HG03066 (cell line): ENCODE measurements around the gene PTGES.
"Not testable (repeated sequence)": the region's sequence is repeated elsewhere in the genome, so short reads cannot be mapped to it uniquely, and the experiment has no call there.

Experiments used
- ATAC-seq: cut with Tn5 transposase; IDR thresholded peaks from one replicate; pipeline ENCODE4 v1.9.1; 2021; ENCODE audit warnings: low read depth; ENCODE audit not compliant: unreplicated experiment

PTGES gene, protein sequence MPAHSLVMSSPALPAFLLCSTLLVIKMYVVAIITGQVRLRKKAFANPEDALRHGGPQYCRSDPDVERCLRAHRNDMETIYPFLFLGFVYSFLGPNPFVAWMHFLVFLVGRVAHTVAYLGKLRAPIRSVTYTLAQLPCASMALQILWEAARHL

DNA sequence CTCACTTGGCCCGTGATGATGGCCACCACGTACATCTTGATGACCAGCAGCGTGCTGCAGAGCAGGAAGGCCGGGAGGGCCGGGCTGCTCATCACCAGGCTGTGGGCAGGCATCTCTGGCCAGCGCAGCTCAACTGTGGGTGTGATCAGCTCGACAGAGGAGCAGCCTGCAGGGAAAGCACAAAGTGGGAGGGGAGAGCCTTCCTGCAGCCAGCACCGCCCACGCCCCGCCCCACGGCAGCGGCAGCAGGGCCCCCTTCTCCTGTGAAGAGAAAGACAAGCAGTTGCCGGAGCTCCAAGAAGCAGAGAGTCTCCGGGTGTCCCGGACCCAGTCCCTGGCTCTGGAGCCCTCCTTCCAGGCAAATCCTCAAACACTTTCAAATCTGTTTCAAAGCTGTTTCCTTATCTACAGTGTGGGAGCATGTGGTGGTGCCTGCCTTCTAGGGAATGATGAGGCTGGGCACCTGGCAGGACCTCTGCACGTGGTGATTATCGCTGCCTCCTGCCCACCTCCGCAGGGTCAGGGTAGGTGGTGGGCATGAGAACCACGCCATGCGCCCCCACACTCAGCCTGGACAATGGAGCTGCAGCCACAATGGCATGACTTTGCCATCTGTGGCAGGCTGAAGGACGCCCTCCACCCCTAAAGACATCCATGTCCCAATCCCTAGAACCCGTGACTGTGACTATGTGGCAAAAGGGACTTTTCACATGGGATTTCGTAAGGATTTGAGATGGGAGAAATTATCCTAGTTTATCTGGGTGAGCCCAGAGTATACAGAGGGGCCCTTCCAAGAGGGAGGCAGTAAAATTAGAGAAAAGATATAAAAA, at the start of gene PTGES:
PTGES (minus strand) TSS at position 143 of the 830 bp plus-strand sequence; CDS start at position 113, 30 bp downstream.
- no peak for ATAC-seq

DNA sequence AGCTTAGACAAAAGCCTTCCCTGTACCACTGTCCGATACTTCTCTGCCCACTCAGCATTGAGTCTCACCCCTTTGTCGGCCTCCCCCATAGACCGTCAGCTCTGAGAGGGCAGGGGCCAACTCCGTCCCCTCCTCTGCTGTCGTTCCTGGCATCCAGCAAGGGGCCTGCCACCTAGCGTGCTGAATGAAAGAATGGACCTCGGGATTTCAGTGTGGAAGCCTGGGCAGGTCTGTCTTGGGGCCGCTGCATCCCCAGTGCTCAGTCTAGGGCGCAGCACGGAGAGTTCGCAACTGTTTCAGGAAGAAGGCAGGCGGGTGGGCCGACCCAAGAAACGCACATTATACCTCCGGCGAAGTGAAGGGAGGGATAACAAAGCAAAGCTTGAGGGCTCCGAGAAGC, 48.7 kb upstream of the PTGES start:
- ATAC-seq: no peak

DNA sequence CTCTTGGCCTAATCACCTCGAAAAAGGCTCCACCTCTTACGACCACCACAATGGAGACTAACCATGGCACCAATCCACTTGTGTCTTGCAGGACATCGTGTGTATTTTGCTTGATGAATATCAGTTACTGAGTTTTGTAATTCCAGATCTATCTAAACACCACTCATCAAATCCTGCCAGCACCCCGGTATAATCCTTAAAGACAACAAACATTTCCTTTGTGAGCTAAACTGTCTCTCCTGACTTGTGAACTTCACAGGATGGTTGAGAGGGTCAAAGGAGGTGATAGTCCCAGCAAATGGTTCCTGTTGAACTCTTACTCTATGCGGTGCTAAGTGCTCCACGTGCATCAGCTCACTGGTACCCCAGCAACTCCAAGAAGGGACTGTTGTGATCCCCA, 46.1 kb upstream of the PTGES start:
- no peak for ATAC-seq

DNA sequence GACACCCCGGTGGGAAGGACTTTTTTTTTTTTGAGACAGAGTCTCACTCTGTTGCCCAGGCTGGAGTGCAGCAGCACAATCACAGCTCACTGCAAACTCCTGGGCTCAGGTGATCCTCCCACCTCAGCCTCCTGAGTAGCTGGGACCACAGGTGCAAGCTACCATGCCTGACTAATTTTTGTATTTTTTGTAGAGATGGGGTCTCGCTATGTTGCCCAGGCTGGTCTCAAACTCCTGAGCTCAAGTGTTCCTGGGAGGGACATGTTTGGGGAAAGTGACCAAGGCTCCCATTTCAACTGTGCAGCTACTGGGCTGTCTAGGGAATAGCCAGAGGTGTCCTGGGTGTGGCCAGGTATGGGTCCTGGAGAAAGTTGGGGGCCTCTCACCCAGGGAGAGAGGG, 43.2 kb upstream of the PTGES start:
- not testable (repeated sequence) for ATAC-seq

DNA sequence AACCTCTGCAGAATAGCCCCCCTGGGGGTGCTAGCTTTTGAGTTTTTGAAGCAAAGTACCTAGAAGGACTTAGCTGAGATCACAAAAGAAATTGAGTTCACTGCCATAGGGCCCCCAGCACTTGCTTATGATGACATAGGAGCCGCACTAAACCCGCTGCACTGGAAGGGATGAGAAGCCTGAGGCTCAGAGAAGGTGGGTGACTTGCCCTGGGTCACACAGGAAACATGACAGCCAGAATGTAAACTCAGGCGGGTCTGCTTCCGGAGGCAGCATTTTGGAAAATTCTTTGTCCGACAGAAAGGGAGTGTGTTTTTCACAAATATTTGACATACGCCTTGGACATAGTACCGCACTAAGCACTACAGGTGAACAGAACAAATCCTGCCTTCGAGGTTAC, 41.7 kb upstream of the PTGES start:
- ATAC-seq: no peak

DNA sequence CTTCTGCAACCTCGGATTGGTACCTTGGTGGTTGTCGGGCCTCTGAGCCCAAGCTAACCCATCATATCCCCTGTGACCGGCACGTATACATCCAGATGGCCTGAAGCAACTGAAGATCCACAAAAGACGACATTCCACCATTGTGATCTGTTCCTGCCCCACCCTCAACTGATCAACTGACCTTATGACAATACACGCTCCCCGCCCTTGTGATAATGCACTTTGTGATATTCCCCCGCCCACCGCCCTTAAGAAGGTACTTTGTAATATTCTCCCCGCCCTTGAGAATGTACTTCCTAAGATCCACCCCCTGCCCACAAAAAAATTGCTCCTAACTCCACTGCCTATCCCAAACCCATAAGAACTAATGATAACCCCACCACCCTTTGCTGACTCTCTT, 33.6 kb upstream of the PTGES start:
- ATAC-seq: no peak

DNA sequence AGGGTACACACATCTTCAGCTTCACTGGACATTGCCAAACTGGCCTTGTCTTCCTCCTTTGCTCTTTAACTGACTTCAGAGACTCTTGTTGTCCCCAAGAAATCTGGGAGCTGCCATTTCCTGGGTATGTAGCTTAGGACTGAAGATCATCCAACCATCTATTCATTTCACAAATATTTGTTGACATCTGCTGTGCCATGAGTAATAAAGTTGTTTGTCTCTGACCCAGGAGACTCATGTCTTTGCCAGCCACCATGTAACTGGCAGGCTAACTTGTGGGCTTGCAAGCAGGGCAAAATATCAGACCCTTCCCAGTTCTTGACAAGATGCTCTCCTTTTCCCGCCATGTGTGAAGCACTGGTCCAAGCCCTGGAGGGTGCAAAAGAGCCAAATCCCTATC, 33.0 kb upstream of the PTGES start:
- no peak for ATAC-seq

DNA sequence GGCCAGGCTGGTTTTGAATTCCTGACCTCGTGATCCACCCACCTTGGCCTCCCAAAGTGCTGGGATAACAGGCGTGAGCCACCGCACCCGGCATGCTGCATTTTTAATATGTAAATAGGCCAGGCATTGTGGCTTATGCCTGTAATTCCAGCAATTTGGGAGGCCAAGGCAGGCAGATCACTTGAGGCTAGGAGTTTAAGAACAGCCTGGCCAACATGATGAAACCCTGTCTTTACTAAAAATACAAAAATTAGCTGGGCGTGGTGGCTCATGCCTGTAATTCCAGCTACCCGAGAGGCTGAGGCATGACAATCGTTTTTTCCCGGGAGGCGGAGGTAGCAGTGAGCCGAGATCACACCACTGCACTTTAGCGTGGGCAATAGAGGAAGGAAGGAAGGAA, 32.1 kb upstream of the PTGES start:
- not testable (repeated sequence) for ATAC-seq

DNA sequence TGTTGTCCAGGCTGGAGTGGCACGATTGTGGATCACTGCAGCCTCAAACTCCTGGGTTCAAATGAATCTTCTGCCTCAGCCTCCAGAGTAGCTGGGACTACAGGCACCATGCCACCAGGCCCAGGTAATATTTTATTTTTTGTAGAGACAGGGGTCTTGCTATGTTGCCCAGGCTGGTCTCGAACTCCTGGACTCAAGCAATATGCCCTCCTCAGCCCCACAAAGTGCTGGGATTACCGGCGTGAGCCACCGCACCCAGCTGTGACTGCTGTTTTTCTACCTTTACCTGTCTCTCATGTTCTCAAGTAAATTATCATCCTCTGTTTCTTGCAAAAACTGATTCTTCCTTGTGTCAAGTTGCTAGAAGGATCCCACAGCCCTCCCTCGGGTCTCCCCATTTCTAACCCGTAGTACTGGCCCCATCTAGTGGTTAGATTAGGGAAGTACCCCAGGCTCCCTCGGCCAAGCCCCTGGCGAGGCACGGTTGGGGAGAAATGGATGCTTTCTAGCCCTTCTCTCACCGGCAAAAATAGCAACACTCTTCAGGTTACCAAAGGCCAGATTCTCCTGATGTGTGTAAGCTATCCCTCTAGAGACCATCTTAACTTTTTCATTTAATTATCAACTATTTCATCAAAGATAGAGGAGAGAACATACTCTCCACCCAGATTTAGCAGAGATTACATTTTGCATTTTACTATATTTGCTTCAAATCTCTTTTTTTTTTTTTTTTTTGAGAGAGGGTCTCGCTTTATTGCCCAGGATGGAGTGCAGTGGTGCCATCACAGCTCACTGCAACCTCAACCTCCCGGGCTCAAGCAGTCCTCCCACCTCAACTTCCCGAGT, 30.9 kb upstream of the PTGES start:
- no peak for ATAC-seq

DNA sequence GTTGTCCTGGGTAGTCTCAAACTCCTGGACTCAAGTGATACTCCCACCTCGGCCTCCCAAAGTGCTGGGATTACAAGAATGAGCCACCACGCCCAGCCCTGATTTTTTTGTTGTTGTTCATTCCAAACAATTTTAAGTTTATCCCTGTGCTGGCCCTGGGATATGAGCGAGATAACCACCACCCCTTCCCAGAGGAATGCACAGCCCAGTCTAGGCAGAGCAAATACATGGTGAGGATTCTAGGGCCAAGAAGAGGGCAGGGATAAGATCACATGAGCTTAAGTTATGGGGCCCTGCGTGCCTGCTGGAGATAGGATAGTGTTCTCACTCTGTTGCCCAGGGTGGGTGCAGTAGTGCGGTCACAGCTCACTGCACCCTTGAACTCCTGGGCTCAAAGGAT, 29.1 kb upstream of the PTGES start:
- no peak for ATAC-seq

DNA sequence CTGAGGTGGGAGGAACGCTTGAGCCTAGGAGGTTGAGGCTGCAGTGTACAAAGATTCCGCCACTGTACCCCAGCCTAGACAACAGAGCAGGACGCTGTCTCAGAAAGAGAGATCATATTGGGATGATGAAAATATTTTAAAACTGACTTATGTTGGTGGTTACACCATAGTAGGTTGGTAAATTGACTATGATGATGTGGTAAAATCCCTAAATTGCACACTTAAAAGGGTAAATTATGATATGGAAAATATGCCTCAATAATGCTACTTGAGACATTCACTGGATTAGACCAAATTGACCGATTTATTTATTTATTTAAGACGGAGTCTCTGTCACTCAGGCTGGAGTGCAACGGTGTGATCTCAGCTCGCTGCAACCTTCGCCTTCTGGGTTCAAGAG, 28.3 kb upstream of the PTGES start:
- no peak for ATAC-seq

DNA sequence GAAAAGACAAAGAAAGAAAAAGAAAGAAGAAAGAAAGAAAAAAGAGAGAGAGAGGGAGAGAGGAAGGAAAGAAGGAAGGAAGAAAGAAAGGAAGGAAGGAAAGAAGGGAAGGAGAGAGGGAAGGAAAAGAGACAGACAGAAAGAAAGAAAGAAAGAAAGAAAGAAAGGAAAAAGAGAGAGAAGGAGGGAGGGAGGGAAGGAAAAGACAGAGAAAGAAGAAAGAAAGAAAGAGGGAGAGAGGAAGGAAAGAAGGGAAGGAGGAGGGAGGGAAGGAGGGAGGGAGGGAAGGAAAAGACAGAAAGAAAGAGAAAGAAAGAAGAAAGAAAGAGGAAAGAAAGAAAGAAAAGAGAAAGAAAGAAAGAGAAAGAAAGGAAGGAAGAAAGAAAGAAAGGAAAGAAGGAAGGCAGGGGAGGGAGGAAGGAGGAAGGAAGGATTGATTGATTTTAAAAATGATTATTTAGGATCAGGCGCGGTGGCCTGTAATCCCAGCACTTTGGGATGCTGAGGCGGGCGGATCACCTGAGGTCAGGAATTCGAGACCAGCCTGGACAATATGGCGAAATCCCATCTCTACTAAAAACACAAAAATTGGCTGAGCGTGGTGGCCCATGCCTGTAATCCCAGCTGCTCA, 26.8 kb upstream of the PTGES start:
- no peak for ATAC-seq

DNA sequence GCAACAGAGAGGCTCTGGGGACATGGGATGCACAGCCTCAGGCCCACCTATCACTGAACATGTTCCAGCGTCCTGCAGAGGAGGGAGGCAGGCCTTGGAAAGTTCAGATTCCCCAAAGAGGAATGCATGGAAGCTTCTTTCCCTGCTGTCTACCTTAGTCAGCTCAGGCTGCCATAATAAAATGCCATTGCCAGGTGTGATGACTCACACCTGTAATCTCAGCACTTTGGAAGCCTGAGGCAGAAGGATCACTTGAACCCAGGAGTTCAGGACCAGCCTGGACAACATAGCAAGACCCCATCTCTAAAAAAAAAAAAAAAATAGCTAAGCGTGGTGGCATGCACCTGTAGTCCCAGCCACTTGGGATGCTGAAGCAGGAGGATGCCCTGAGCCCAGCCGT, 25.6 kb upstream of the PTGES start:
- ATAC-seq: no peak

DNA sequence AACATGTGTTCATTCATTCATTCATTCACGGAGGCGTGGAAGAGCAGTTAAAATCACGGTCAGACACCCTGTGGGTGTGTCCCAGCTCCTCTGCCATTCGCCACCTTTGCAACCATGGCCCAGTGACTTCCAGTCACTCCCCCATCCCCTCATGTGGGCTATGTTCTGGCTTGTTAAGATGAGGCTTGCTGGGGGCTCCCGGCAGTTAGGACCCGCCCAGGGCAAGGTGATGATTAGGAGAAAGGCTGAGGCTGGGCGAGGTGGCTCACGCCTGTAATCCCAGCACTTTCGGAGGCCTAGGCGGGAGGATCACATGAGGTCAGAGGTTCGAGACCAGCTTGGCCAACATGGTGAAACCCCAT, 24.9 kb upstream of the PTGES start:
- ATAC-seq: no peak

DNA sequence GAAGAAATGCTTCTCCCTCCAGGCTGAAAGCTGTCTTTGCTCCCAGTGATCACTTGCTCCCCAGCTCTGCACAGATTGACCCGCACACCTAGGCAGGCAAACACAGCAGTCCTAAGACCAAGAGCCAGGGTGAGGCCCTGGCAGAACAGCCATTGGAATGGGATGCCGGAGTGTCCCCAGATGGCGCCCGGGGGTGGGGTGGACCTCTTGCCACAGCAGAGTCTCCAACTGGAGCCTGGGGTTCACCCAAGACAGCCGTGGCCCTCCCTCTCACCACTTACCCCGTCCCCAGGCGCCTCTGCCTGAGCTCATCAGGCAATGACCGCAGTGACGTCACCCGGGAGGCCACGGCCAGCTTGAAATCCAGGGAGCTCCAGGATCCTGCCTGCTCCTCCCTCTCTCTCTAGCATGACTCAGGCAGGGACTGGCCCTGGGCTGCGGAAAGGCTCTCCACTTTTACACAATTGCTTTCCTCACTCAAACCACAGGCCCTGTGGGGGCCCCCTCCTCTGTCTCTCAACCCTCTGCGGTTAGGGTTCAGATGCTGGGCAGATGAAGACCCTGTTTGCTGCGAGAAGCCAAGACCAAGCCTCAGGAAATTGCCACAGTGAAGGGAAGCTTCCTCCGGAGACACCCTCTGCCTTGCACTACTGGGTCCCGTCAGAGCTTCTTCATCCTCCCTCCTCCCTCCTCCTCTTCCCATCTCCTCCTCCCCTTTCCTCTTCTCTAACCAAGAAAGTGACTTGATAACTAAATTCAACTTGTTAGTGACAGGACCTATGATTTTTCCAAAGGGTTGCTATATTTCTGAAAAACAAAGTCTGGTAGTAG, 24.3 kb upstream of the PTGES start:
- no peak for ATAC-seq

DNA sequence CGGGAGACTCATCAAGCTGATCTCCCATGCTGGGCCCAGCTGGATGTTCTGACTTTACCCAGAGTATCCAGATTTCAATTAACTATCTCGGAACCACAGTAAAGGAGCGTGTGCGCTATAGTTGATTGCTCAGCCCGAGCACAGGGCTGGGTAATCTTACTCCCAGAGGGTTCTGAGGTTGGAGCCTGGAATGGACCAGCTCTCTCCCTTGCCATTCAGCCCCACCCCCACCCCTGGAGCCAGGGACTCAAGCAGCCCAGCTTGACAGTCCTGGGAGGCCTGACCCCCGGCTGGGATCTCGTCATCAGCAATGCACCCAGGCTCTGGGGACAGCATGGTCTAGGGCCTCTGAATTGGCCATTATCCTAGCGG, 23.7 kb upstream of the PTGES start:
- ATAC-seq: no peak

DNA sequence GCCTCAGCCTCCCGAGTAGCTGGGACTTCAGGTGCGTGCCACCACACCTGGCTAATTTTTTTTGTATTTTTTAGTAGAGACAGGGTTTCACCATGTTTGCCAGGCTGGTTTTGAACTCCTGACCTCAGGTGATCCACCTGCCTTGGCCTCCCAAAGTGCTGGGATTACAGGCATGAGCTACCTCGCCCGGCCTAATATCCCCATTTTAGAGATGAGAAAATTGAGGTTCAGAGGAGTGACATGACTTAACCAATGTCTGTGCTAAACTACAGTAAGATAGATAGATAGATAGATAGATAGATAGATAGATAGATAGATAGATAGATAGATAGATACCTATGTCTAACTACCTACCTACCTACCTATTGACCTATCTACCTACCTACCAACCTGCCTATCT, 23.3 kb upstream of the PTGES start:
- not testable (repeated sequence) for ATAC-seq

DNA sequence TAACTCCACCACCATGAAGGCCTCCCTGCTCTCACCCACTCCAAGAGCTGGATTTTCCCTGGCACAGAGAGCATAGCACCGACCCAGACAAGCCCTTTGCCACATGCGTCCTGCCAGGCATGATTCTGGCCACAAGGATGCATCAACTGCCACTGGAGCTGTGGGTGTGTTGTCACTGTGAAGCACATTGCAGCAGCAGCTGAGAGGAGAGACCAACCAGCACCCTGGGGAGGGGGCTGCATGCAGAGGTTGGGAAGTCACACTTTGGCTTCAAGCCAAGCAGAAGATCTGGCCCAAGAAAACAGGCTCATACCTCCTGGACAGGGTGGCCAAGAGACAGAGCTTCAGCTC, 22.6 kb upstream of the PTGES start:
- no peak for ATAC-seq

DNA sequence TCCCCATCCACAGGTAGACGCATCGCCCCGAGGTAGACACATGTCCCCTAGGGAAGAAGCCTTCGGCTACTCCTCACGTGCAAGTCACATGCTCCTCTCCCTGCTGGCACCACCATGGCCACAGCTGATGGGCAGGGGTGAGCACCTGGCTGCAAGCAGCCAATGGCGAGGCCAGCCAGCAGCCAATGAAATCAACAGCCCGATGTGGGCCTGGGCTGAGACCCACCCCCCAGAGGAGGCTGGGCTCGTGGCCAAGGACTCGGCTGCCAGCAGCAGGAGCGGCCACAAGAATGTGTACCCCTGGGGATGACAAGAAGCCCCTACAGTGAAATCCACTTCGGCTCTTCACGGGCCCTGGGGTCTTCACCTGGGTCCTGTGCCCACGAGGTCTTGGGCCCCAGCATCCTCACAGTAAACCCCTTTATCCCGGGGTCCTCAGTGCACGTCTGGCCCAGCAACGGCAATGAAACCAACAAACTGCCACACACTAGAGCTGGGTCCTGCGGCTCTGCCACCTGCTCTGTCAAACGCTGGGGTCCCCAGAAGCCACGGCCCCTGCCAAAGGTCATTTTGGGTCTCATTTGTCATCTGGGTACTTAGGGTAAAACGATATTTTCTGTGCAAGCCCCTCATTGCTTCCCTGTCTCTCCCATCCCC, 22.1 kb upstream of the PTGES start:
- no peak for ATAC-seq
